A673 (cell line): ENCODE data around the gene PACSIN2. TPM values are rescaled to one million over a fixed set of nuclear protein-coding genes. Genes with fewer than 3 reads are reported as not detected.

Experiments
- BruUV-seq: library from RNA; stranded (reverse); fragments of 400-500 nt; replicated peaks from 2 replicates; lab custom pipeline; 2021; lab: Mats Ljungman, UMichigan
- CTCF ChIA-PET: fragments of 300-600 bp; sonication (Branson Sonifier 250); formaldehyde crosslinking; loops from one replicate; lab custom pipeline; 2022; ENCODE audit warnings: antibody characterized with exemption; lab: Charles Lee
- POLR2A ChIA-PET: fragments of 300-600 bp; sonication (Branson Sonifier 250); formaldehyde crosslinking; loops from one replicate; lab custom pipeline; 2022; ENCODE audit warnings: antibody characterized with exemption; ENCODE audit not compliant: low non-redundant PET; lab: Charles Lee
- DNase-seq: peaks from one replicate; pipeline ENCODE4 v3.0.0-alpha.2; 2015; ENCODE audit warnings: low spot score
- H3K27ac ChIP-seq: fragments of 200-600 bp; sonication (generic); 2 replicates; pipeline ENCODE4 v1.5.1; 2016; ENCODE audit warnings: mixed run types, low read depth, mild to moderate bottlenecking, mixed read lengths, antibody characterized with exemption, low read length; ENCODE audit not compliant: poor library complexity, severe bottlenecking
- H3K27me3 ChIP-seq: fragments of 200-600 bp; sonication (generic); replicated peaks from 2 replicates; pipeline ENCODE4 v1.6.1; 2017; ENCODE audit warnings: mixed run types, low read depth, mild to moderate bottlenecking, mixed read lengths, antibody characterized with exemption, low read length; ENCODE audit not compliant: insufficient read depth, poor library complexity
- H3K36me3 ChIP-seq: fragments of 200-600 bp; sonication (generic); 2 replicates; pipeline ENCODE4 v1.6.1; 2016; ENCODE audit warnings: mixed run types, mild to moderate bottlenecking, mixed read lengths, antibody characterized with exemption, low read length; ENCODE audit not compliant: insufficient read depth, poor library complexity, severe bottlenecking
- H3K4me1 ChIP-seq: fragments of 200-600 bp; sonication (generic); 2 replicates; pipeline ENCODE4 v1.6.1; 2017; ENCODE audit warnings: mixed run types, mild to moderate bottlenecking, mixed read lengths, antibody characterized with exemption, low read length; ENCODE audit not compliant: insufficient read depth, poor library complexity, severe bottlenecking
- H3K4me3 ChIP-seq: fragments of 200-600 bp; sonication (generic); 2 replicates; pipeline ENCODE4 v1.5.1; 2016; ENCODE audit warnings: low read depth, mixed run types, mild to moderate bottlenecking, mixed read lengths, low read length; ENCODE audit not compliant: poor library complexity, severe bottlenecking
- H3K9me3 ChIP-seq: fragments of 200-600 bp; sonication (generic); 2 replicates; pipeline ENCODE4 v1.6.1; 2016; ENCODE audit warnings: mixed run types, low read depth, mild to moderate bottlenecking, mixed read lengths, antibody characterized with exemption, low read length; ENCODE audit not compliant: poor library complexity, severe bottlenecking
- EZH2 ChIP-seq: fragments of 200-600 bp; sonication (generic); IDR thresholded peaks from 2 replicates; pipeline ENCODE4 v1.6.1; 2017; ENCODE audit warnings: borderline replicate concordance, low read depth, mild to moderate bottlenecking, mixed read lengths, antibody characterized with exemption, low read length; ENCODE audit not compliant: poor library complexity, severe bottlenecking
- intact Hi-C: fragments of 100-400 bp; cut with micrococcal nuclease; formaldehyde crosslinking; loops from one replicate; pipeline ENCODE4 v1.10.0; 2022; ENCODE audit not compliant: unreplicated experiment
- total RNA-seq: library from RNA; stranded (reverse); gene quantifications from 2 replicates; pipeline ENCODE4 v1.2.3, GENCODE V29; 2021
- TF ChIP-seq, protein P1 (sequence below): fragments of 300-800, 200-600 bp; sonication (generic); conservative IDR thresholded peaks from 2 replicates; pipeline ENCODE4 v1.5.1; 2017; ENCODE audit warnings: low read depth, mild to moderate bottlenecking, antibody characterized with exemption, low read length, moderate library complexity, mixed read lengths

The PACSIN2 gene
- total RNA-seq, 1 experiment from 2014 or later: 51.8 TPM

DNA sequence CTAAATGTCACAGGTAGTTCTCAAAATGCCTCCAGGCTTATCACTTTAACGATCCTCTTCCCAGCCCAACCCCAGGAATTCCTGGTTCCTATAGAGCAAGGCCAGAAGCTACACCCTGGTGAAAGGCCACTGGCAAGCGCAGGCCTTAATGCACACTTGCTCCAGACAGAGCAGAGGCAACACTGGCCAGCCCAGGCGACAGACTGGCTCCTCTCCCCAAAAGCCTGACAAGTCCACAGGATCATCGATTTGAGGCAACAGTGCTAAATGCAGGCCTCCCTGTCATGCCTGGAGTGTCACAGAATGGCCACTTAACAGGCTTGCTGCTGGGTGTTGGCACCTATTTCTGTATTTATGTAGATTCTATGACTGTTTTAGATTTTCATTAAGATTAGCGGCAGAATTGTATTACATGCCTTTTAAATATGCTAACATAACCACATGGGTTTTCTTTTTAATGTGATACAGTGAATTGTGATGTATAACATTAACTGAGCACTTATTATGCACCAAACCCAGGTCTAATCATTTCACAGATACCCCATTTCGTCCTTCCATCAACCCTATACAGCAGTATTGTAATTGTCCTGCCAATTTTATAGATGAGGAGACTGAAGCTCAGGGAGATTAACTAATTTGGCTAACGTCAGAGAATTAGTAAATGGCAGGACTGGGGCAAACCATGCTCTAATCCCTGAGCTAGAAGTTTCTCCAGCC lies 38.6 kb downstream of the PACSIN2 start:
- H3K4me3 ChIP-seq: no peak overlapping the region
- TF ChIP-seq, protein P1, sequence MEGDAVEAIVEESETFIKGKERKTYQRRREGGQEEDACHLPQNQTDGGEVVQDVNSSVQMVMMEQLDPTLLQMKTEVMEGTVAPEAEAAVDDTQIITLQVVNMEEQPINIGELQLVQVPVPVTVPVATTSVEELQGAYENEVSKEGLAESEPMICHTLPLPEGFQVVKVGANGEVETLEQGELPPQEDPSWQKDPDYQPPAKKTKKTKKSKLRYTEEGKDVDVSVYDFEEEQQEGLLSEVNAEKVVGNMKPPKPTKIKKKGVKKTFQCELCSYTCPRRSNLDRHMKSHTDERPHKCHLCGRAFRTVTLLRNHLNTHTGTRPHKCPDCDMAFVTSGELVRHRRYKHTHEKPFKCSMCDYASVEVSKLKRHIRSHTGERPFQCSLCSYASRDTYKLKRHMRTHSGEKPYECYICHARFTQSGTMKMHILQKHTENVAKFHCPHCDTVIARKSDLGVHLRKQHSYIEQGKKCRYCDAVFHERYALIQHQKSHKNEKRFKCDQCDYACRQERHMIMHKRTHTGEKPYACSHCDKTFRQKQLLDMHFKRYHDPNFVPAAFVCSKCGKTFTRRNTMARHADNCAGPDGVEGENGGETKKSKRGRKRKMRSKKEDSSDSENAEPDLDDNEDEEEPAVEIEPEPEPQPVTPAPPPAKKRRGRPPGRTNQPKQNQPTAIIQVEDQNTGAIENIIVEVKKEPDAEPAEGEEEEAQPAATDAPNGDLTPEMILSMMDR: no peak
- TF ChIP-seq EZH2: no peak
- no peaks in the 10 kb centered on the region for H3K27me3 ChIP-seq
- ChIA-PET POLR2A (no interaction called here), CTCF (no interaction called here)
- peaks cover 10% of the 10 kb centered on the region for H3K4me1 ChIP-seq
- intact Hi-C loops: no loop called here
- H3K9me3 ChIP-seq: no peaks in the 10 kb centered on the region
- no TSS peak for BruUV-seq
- no peaks in the 10 kb centered on the region for H3K36me3 ChIP-seq
- H3K27ac ChIP-seq: no peak overlapping the region
- no peak for DNase-seq

DNA sequence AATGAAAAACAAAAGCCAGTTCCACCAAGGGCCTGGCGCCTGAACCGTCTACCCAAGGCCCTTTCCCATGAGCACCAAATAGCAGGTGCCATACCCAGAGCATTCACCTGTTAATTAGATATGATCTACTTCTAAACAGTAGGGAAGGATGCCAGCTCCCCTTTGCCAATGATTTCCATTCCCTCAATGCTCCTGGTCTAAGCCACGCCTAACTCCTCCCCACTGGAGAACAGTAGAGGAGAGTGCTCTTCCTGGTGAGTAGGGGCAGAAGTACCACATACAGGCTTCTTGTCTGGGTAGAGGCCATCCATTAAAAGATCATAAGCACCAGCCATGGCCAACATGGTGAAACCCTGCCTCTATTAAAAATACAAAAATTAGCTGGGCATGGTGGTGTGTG lies 40.7 kb downstream of the PACSIN2 start:
- DNase-seq: no peak
- POLR2A ChIA-PET: no interaction called here

DNA sequence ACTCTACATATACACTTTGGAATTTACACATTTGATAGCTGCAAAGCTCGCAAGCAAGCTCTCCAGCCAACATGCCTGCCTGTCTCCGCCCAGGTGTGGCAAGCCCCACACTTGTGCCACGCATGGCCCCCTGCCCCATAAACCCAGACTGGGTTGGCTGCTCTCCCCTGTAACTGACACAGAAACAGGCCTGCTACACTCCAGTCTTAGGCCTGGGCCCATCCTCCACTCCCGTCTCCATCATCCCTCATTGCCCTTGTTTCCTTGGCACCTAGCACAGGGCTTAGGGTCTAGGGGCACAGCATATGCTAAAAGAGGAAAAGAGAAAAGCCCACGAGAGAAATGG lies 41.4 kb downstream of the PACSIN2 start:
- no peak for DNase-seq
- Histone ChIP-seq H3K27ac (no peak overlapping the region), H3K4me1 (peaks cover 5% of the 10 kb centered on the region), H3K27me3 (no peaks in the 10 kb centered on the region), H3K36me3 (no peaks in the 10 kb centered on the region), H3K4me3 (no peak overlapping the region), H3K9me3 (no peaks in the 10 kb centered on the region)
- POLR2A ChIA-PET: no interaction called here
- TF ChIP-seq, protein P1: no peak
- TF ChIP-seq EZH2: no peak
- intact Hi-C loops: no loop called here
- CTCF ChIA-PET: interaction anchor here (0.5 to 1.0 kb wide), 2 partner anchors 34 to 199 kb away, joined by 3 read pairs; no protein-coding TSS in a partner anchor
- no TSS peak for BruUV-seq

More for the DNA sequence above, 40.7 kb downstream of the PACSIN2 start:
- TF ChIP-seq, protein P1: no peak
- no peak for TF ChIP-seq EZH2
- Histone ChIP-seq H3K27me3 (no peaks in the 10 kb centered on the region), H3K27ac (no peak overlapping the region), H3K9me3 (no peaks in the 10 kb centered on the region), H3K4me1 (peaks cover 10% of the 10 kb centered on the region), H3K36me3 (no peaks in the 10 kb centered on the region), H3K4me3 (no peak overlapping the region)
- BruUV-seq: no TSS peak
- intact Hi-C loops: no loop called here
- CTCF ChIA-PET: no interaction called here
